Measurements from ENCODE around the gene IDH3G. TPM values are rescaled to one million over a fixed set of nuclear protein-coding genes. Genes with fewer than 3 reads are reported as not detected.
A peak's percentile ranks its signal among the peaks of the same experiment; 100 is the strongest.

The IDH3G gene
- polyA plus RNA-seq, 1 donor from 2014 or later = 104 TPM

DNA sequence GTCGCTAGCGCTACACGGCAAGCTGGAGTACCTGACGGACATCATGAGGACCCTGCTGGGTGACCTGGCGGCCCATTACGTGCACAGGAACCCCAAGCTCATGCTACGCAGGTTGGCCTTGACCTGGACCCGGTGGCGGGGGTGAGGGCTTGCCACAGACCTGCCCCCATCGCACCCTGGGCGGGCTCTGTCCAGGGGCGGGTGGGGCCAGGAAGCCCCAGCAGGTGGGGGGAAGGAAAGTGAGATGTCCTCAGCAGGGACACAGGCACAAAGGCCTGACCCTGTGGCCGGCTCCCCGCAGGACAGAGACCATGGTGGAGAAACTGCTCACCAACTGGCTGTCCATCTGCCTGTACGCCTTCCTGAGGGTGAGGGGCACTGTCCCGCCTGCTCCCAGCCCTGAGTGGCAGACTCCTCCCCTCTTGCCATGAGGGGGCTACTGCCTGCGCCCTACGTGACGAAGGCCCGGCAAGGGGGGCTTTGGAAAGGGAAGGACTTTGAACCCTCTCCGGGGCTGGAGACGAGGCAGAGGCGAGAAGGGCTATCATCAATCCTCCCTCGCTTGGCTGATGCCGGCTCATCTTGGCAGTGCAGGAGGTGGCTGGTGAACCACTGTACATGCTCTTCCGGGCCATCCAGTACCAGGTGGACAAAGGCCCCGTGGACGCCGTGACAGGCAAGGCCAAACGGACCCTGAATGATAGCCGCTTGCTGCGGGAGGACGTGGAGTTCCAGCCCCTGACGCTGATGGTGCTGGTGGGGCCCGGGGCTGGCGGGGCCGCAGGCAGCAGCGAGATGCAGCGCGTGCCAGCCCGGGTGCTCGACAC, 18.7 kb downstream of the IDH3G start:
- H3K4me3 Mint-ChIP-seq = no peak overlapping the region
- H3K4me1 Mint-ChIP-seq = peaks cover 0 to 2% (median 0%) of the 10 kb centered on the region in 3 donors
- no peaks in the 10 kb centered on the region for H3K9me3 Mint-ChIP-seq

DNA sequence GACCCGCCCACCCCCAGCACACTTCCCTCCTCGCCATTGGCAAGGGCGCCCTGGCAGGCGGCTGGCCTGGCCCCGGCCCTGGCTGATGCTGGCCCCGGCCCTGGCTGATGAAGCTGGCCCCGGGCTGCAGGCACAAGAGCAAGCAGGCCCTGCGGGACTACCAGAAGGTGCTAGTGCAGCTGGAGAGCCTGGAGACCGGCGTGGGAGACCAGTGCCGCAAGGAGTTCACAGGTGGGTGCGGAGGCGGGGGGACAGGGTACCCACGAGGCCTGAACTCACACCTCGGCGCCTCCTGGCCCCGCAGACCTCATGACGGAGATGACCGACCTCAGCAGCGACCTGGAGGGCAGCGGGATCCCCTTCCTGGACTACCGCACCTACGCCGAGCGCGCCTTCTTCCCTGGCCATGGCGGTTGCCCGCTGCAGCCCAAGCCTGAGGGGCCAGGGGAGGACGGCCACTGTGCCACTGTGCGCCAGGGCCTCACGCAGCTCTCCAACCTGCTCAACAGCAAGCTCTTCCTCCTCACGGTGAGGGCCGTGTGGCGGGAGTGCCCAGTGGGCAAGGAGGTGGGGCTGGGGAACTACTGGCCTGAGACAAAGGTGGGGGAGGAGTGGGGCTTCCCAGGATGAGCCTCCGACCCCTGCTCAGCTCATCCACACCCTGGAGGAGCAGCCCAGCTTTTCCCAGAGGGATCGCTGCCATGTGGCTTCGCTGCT, 19.4 kb downstream of the IDH3G start:
- Mint-ChIP-seq H3K36me3 (no peaks in the 10 kb centered on the region), H3K27me3 (peaks cover 2% of the 10 kb centered on the region), H3K27ac (no peak overlapping the region), H3K4me1 (peaks cover 0 to 2% (median 0%) of the 10 kb centered on the region in 3 donors), H3K9me3 (no peaks in the 10 kb centered on the region), H3K4me3 (no peak overlapping the region)

More for the DNA sequence above, 18.7 kb downstream of the IDH3G start:
- H3K27me3 Mint-ChIP-seq = peaks cover 8% of the 10 kb centered on the region
- H3K36me3 Mint-ChIP-seq = no peaks in the 10 kb centered on the region
- H3K27ac Mint-ChIP-seq = no peak overlapping the region

DNA sequence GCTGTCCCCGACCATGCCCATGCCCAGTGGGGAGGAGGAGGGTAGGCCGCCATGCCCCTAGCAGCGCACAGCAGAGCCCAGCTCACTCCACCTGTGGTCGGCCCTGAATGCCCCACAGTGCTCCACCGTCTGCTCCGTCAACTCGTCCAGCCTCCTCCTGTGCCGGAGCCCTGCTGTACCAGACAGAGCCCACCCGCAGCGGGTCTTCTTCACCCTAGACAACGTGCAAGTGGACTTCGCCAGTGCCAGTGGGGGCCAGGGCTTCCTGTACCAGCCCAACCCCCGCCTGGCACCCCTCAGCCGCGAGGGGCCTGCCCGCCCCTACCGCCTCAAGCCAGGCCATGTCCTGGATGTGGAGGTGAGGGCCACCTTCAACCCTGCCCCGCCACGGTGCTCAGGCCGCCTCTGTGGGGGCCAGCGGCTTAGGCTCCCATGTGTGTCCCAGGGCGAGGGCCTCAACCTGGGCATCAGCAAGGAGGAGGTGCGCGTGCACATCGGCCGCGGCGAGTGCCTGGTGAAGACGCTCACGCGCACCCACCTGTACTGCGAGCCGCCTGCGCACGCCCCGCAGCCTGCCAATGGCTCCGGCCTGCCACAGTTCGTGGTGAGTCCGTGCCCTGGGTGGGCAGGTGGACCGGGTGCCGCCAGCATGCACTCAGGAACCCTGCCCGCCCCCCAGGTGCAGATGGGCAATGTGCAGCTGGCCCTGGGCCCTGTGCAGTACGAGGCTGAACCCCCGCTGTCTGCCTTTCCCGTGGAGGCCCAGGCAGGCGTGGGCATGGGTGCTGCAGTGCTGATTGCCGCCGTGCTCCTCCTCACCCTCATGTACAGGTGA, 20.2 kb downstream of the IDH3G start:
- Mint-ChIP-seq H3K9me3 (no peaks in the 10 kb centered on the region), H3K4me3 (no peak overlapping the region), H3K27me3 (peaks cover 1% of the 10 kb centered on the region), H3K4me1 (peaks cover 0 to 2% (median 0%) of the 10 kb centered on the region in 3 donors), H3K27ac (no peak overlapping the region), H3K36me3 (no peaks in the 10 kb centered on the region)

DNA sequence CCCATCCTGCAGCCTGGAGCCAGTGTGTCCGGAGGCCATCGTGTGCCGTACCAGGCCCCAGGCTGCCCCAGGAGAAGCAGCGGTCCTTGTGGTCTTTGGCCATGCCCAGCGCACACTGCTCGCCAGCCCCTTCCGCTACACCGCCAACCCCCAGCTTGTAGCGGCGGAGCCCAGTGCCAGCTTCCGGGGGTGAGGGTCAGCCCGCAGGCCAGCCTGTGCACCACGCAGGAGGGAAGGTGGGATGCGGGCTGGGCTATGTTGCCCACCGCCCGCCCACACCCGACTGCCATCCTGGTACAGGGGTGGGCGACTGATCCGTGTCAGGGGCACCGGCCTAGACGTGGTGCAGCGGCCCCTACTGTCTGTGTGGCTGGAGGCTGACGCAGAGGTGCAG, 21.0 kb downstream of the IDH3G start:
- H3K4me1 Mint-ChIP-seq = peaks cover 0 to 2% (median 0%) of the 10 kb centered on the region in 3 donors
- H3K27me3 Mint-ChIP-seq = peaks cover 1% of the 10 kb centered on the region
- H3K27ac Mint-ChIP-seq = no peak overlapping the region
- no peak overlapping the region for H3K4me3 Mint-ChIP-seq
- no peaks in the 10 kb centered on the region for H3K9me3 Mint-ChIP-seq
- no peaks in the 10 kb centered on the region for H3K36me3 Mint-ChIP-seq

DNA sequence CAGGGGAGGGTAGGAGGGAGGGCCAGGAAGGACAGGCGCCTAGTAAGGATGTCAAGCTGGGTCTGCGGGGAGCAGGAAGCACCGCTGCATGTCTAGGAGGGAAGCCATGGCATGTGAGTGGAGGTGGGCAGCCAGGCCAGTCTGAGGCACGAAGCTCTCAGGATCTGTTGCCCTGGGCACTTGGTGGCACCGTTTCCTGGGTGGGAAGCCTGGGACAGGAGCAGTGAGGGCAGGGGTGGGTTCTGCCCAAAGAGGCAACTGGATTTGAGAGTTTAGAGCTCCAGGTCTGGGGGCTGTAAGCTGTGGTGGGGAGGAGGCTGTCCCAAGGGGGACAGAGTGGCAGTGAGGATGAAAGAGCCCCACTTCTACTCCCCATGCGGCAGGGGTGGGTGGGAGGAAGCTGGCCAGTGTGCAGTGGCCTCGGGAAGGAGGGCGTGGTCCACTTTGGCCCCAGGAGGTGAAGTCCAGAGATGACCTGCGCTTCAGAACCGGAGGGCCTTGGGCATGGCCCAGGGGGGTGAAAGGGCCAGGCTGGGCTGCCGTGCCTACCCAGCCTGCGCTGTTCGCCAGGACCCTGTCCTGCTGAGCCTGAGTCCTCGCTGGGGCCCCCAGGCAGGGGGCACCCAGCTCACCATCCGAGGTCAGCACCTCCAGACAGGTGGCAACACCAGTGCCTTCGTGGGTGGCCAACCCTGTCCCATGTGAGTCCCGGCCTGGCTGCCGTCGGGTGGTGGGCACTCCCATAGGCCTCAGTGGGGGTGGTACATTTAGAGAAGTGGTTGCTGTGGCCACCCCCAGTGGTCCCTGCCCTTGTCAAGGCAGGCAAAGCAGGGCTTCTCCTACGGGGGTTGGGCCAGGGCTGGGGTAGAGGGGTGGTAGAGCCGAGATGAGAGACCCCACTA, 21.6 kb downstream of the IDH3G start:
- no peaks in the 10 kb centered on the region for H3K9me3 Mint-ChIP-seq
- H3K27ac Mint-ChIP-seq = no peak overlapping the region
- H3K36me3 Mint-ChIP-seq = no peaks in the 10 kb centered on the region
- H3K27me3 Mint-ChIP-seq = peaks cover 1% of the 10 kb centered on the region
- H3K4me1 Mint-ChIP-seq = peaks cover 0 to 2% (median 0%) of the 10 kb centered on the region in 3 donors
- H3K4me3 Mint-ChIP-seq = no peak overlapping the region

DNA sequence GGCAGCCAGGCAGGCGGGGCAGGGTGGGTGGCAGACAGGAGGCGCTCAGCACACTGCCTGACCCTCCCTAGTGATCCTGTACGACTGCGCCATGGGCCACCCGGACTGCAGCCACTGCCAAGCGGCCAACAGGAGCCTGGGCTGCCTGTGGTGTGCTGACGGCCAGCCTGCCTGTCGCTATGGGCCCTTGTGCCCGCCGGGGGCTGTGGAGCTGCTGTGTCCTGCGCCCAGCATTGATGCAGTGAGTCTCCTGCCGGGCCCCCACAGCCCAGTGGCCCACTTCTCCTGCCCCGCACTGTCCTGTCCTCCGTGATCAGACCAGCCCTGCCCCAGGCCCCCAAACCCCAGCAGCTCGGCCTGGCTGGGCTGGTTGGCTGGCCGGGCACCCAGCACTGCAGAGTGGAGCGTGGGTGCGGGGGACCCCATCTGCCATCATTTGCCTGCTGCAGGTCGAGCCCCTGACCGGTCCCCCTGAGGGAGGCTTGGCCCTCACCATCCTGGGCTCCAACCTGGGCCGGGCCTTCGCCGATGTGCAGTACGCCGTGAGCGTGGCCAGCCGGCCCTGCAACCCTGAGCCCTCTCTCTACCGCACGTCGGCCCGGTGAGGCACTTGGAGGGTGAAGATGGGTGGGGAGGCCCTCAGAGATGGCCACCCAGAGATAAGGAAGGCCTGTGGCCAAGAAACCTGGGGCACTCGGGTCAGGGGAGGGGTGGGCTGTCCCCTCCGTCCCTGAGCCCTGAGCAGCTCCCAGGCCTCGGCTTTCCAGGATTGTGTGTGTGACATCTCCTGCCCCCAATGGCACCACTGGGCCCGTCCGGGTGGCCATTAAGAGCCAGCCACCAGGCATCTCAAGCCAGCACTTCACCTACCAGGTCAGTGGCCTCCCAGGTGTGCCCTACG, 22.5 kb downstream of the IDH3G start:
- Mint-ChIP-seq H3K4me3 (no peak overlapping the region), H3K9me3 (no peaks in the 10 kb centered on the region), H3K4me1 (peaks cover 0 to 2% (median 0%) of the 10 kb centered on the region in 3 donors), H3K36me3 (no peaks in the 10 kb centered on the region), H3K27ac (no peak overlapping the region), H3K27me3 (peaks cover 1% of the 10 kb centered on the region)

DNA sequence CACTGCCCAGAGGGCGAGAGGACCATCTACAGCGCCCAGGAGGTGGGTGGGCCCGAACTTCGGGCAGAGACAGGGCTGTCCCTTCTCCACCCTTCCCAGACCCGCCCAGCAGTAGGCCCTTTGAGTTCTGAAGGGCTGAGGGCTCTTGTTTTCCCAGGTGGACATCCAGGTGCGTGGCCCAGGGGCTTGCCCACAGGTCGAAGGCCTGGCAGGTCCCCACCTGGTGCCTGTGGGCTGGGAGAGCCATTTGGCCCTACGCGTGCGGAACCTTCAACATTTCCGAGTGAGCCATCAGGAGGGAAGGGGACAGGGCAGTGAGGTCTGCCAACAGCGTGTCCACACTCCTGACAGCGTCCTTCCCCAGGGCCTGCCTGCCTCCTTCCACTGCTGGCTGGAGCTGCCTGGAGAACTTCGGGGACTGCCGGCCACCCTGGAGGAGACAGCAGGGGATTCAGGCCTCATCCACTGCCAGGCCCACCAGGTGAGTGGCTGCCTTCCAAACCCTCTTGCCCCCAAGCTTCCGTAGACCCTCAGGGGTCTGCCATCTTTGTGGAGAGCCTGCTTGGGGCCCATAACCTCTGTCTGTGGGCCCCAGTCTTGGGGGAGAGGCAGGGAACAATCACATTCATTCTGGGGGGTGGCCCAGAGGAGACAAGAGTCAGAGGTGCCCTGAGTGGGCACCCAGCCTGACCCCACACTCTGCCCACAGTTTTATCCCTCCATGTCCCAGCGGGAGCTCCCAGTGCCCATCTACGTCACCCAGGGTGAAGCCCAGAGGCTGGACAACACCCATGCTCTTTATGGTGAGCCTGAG, 23.4 kb downstream of the IDH3G start:
- Mint-ChIP-seq H3K4me1 (peaks cover 0 to 2% (median 0%) of the 10 kb centered on the region in 3 donors), H3K27ac (no peak overlapping the region), H3K9me3 (no peaks in the 10 kb centered on the region), H3K4me3 (no peak overlapping the region), H3K27me3 (peaks cover 1% of the 10 kb centered on the region), H3K36me3 (no peaks in the 10 kb centered on the region)

DNA sequence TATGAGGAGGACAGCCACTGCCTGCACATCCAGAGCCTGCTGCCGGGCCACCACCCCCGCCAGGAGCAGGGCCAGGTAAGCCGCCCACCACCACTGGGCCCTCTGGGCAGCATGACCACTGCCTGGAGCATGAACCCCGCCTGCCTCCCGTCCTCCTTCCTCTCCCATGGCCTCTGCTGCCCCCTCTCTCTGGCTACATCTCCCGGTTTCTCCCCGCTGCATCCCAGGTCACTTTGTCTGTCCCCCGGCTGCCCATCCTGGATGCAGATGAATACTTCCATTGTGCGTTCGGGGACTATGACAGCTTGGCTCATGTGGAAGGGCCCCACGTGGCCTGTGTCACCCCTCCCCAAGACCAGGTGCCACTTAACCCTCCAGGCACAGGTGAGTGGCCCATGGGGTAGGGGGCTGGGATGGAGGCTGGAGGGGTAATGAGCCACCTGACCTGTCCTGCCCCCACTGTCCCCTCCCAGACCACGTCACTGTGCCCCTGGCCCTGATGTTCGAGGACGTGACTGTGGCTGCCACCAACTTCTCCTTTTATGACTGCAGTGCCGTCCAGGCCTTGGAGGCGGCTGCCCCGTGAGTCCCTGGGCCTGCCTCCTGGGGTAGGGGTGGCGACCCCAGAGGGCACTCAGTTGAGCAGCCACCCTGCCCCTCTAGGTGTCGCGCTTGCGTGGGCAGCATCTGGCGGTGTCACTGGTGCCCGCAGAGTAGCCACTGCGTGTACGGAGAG, 24.1 kb downstream of the IDH3G start:
- peaks cover 0 to 2% (median 0%) of the 10 kb centered on the region in 3 donors for H3K4me1 Mint-ChIP-seq
- no peak overlapping the region for H3K27ac Mint-ChIP-seq
- H3K36me3 Mint-ChIP-seq = no peaks in the 10 kb centered on the region
- no peaks in the 10 kb centered on the region for H3K9me3 Mint-ChIP-seq
- peak overlapping the region in 1 of 4 donors; percentile 57 for H3K4me3 Mint-ChIP-seq
- peaks cover 1% of the 10 kb centered on the region for H3K27me3 Mint-ChIP-seq

DNA sequence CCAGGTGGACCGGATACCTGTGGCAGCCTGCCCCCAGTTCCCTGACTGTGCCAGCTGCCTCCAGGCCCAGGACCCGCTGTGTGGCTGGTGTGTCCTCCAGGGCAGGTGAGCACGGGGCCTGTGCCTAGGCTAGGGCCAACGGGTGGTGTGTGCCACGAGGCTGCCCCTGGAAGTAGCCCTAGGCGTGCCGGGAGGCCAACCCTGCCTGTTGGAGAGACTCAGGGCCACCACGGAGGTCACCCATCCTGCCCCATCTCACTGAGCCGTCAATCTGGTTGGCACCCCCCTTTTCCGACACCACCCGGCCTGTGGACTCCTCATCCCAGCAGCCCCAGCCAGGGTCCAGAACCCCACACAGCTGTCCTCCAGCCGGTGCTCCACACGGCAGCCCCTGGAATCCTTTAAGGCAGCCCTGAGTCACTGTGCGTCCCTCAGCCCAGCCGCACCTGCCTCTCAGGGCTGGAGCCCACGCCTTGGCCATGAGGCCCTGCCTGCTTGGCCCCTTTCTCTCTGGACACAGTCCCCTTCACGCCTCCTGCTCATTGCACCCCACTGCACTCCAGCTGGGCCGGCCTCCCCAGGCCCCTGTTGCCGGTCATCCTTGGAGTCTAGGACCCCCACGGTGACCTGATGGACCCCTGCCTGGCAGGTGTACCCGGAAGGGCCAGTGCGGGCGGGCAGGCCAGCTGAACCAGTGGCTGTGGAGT, 24.9 kb downstream of the IDH3G start:
- Mint-ChIP-seq H3K4me3 (no peak overlapping the region), H3K4me1 (peaks cover 0 to 2% (median 0%) of the 10 kb centered on the region in 3 donors), H3K27ac (no peak overlapping the region), H3K36me3 (no peaks in the 10 kb centered on the region), H3K9me3 (no peaks in the 10 kb centered on the region), H3K27me3 (peaks cover 1% of the 10 kb centered on the region)

DNA sequence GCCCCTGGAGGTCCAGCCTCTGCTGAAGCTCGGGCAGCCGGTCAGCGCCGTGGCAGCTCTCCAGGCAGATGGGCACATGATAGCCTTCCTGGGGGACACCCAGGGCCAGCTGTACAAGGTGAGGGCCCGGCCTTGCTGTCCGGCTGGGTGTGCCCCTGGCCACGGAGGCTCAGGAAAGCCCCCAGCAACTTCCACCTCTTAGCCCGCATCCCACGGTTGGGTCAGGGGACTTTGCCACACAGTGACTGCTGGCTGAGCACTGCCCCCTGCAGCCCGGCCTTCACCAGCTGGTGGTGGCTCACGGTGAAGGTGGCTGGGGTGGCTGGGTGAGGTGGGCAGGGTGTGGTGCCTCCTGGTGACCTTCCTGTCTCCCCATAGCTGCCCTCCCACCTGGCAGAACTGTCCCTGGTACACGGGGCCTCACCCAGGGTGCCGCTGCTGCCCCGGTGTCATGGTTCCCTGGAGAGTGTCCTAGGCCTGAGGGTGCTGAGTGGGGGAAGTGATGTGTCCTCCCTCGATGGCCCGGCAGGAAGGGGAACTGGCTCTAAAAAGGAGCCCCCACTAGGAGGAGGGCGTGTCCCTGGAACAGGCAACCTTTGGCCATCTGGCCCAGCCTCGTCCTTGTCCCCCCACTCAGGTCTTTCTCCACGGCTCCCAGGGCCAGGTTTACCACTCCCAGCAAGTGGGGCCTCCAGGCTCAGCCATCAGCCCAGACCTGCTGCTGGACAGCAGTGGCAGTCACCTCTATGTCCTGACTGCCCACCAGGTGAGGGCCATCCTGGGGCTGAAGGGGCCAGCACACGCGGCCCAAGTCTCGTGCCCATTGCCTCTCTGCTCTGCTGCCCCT, 25.6 kb downstream of the IDH3G start:
- Mint-ChIP-seq H3K4me1 (peaks cover 0 to 4% (median 2%) of the 10 kb centered on the region in 3 donors), H3K27me3 (peaks cover 1% of the 10 kb centered on the region), H3K36me3 (no peaks in the 10 kb centered on the region)

DNA sequence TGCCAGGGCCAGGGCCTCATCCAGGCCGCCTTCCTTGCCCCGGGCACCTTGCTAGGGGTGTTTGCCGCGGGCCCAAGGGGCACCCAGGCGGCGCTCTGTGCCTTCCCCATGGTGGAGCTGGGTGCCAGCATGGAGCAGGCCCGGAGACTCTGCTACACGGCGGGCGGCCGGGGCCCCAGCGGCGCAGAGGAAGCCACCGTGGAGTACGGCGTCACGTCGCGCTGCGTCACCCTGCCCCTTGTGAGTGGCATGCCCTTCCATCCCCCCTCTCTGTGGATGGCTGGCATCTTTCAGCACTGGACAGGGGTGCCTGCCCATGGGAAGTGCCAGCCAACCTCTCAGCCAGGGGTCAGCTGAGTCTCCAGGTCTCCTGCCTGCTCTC, 26.5 kb downstream of the IDH3G start:
- Mint-ChIP-seq H3K9me3 (no peaks in the 10 kb centered on the region), H3K27me3 (peaks cover 3% of the 10 kb centered on the region), H3K4me3 (no peak overlapping the region), H3K4me1 (peaks cover 0 to 4% (median 2%) of the 10 kb centered on the region in 3 donors), H3K27ac (no peak overlapping the region), H3K36me3 (no peaks in the 10 kb centered on the region)

More for the DNA sequence above, 25.6 kb downstream of the IDH3G start:
- H3K4me3 Mint-ChIP-seq = peak overlapping the region in 1 of 4 donors; percentile 60
- no peaks in the 10 kb centered on the region for H3K9me3 Mint-ChIP-seq
- H3K27ac Mint-ChIP-seq = no peak overlapping the region

Data from IgD-negative memory B cell (primary cell).